ENCODE data around the gene SPDYE5. TPM values are rescaled to one million over a fixed set of nuclear protein-coding genes. Genes with fewer than 3 reads are reported as not detected.
A peak's percentile ranks its signal among the peaks of the same experiment; 100 is the strongest.

Gene SPDYE5
- total and polyA plus RNA-seq, 9 of the 15 experiments (the other 6 are each of a cell fraction or from before 2014, with no cell fraction given): 0.07 to 0.28 (median 0.13) TPM; not detected in 6

DNA sequence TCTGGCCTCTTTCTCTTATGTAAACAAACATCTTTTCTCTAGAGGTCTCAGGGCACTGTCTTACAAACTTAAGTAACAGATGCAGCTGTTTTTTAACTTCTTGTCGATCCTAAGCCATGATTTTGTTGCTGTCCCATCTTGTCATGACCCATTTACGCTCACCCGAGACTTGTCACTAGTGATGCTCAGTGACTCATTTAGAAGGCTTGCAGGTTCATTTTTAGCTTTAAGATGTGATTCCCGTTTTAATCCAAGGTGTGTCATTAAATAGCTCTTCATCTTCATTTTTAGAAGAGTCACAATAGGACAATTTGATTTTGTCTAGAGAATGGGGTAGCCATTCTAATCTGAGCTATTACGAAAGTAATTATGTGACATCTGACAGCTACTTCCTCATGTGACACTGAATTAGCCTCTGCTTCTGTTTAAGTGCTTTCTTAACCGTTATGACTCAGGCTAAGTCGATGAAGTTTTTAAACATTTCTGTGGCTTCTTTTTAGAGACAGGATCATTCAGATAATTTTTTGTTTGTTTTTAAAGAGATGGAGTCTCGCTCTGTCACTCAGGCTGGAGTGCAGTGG, 42.7 kb downstream of the SPDYE5 start (continued):
- TF ChIP-seq ESRRA (IDR thresholded peaks at IDR 0.05; ENCODE audit: borderline replicate concordance, low read depth) (no peak), ARID3A (IDR thresholded peaks at IDR 0.05; ENCODE audit: borderline replicate concordance, low read depth, low read length) (peak; percentile 25; the same call in 1 of the 2 replicates), RERE (CRISPR knock-in tag; IDR thresholded peaks at IDR 0.05; ENCODE audit: borderline replicate concordance) (no peak), MYBL2 (IDR thresholded peaks at IDR 0.05; ENCODE audit: low read depth) (peak; percentile 82), MYBL2 (CRISPR knock-in tag; IDR thresholded peaks at IDR 0.05; ENCODE audit: borderline replicate concordance) (no peak)
- TF ChIP-seq, protein P1, sequence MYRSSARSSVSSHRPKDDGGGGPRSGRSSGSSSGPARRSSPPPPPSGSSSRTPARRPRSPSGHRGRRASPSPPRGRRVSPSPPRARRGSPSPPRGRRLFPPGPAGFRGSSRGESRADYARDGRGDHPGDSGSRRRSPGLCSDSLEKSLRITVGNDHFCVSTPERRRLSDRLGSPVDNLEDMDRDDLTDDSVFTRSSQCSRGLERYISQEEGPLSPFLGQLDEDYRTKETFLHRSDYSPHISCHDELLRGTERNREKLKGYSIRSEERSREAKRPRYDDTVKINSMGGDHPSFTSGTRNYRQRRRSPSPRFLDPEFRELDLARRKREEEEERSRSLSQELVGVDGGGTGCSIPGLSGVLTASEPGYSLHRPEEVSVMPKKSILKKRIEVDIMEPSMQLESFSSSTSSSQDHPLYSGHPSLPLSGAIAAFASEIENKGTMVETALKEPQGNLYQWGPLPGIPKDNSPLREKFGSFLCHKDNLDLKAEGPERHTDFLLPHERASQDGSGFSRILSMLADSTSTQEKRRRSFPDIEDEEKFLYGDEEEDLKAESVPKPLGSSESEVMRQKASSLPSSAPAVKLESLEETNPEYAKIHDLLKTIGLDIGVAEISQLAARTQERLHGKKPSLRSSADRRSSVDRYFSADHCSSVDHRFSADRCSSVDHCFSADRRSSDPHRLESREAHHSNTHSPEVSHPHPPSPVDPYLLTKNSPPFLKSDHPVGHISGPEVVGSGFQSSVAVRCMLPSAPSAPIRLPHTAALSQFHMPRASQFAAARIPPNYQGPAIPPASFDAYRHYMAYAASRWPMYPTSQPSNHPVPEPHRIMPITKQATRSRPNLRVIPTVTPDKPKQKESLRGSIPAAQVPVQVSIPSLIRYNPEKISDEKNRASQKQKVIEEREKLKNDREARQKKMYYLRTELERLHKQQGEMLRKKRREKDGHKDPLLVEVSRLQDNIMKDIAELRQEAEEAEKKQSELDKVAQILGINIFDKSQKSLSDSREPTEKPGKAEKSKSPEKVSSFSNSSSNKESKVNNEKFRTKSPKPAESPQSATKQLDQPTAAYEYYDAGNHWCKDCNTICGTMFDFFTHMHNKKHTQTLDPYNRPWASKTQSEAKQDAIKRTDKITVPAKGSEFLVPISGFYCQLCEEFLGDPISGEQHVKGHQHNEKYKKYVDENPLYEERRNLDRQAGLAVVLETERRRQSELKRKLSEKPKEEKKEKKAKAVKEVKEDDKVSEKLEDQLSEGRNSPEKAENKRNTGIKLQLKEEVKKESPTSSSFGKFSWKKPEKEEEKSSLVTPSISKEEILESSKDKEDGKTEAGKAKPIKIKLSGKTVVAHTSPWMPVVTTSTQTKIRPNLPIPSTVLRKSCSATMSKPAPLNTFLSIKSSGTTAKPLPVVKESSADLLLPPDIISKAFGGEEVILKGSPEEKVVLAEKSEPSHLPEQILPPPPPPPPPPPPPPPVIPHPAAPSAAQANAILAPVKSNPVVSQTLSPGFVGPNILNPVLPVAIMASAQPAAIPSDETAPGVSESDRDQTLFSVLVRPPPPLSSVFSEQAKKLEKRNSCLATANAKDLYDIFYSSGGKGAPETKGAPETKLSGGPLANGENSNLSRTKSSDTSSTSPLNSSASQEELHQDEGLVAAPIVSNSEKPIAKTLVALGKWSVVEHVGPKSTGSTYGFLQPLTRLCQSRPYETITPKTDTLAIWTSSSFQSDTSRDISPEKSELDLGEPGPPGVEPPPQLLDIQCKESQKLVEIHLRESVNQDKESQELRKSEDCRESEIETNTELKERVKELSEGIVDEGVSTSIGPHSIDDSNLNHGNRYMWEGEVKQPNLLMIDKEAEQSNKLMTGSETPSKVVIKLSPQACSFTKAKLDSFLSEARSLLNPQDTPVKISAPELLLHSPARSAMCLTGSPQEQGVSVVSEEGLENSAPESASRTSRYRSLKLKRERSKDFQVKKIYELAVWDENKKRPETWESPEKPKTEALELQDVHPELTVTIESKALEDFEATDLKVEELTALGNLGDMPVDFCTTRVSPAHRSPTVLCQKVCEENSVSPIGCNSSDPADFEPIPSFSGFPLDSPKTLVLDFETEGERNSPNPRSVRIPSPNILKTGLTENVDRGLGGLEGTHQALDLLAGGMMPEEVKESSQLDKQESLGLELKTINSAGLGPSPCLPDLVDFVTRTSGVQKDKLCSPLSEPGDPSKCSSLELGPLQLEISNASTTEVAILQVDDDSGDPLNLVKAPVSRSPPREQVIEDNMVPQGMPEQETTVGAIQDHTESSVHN (IDR thresholded peaks at IDR 0.05; ENCODE audit: borderline replicate concordance in 1 of 2, low read depth in 1 of 2): 0 out of 4 replicates have a peak, but pooled peaks of 1 of the 2 experiments have one; percentile 56

Data from K562 (cell line).